GM18502 (cell line): ENCODE measurements around the gene ZNF385D.
"Not testable (repeated sequence)": the region's sequence is repeated elsewhere in the genome, so short reads cannot be mapped to it uniquely, and the experiment has no call there.

Source experiments
- ATAC-seq: cut with Tn5 transposase; IDR thresholded peaks from one replicate; pipeline ENCODE4 v1.9.1; 2021; ENCODE audit warnings: mild to moderate bottlenecking; ENCODE audit not compliant: unreplicated experiment, poor library complexity

ZNF385D gene

DNA sequence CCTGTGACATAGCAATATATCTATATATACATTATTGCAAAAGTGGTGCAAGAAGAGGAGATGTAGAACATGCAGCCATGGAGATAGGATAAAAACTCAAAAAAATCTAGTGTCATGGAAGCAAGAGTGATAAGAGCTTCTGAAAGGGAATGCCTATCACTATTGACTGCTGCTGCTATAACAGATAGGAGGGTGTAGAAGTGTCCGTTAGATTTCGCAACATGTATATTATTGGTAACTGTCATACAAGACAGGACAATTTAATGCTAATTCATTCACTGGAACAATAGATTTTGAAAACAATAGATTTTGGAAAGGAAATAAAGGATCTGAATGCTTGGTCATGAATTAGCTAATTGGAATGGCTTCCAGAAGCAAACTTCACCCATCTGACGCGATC lies 224.5 kb downstream of the ZNF385D start:
- no peak for ATAC-seq

DNA sequence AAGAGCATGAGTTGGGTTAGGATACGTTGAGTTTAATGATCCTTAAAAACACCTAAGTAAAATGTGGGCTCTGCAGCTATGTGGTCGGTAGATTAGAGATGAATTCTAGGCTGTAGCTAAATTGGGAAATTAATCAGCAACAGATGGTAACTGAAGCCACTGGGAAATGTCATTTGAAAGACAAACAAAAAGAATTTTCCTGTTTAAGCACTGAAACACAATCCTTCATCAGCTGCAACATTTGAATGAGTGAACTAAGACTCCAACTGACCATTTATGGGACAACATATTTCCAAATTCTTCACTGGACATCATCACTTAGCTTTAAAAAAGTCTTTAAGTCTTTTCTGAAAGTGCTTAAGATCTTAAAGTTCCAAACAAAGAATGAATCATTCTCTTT lies 226.9 kb downstream of the ZNF385D start:
- ATAC-seq: no peak

DNA sequence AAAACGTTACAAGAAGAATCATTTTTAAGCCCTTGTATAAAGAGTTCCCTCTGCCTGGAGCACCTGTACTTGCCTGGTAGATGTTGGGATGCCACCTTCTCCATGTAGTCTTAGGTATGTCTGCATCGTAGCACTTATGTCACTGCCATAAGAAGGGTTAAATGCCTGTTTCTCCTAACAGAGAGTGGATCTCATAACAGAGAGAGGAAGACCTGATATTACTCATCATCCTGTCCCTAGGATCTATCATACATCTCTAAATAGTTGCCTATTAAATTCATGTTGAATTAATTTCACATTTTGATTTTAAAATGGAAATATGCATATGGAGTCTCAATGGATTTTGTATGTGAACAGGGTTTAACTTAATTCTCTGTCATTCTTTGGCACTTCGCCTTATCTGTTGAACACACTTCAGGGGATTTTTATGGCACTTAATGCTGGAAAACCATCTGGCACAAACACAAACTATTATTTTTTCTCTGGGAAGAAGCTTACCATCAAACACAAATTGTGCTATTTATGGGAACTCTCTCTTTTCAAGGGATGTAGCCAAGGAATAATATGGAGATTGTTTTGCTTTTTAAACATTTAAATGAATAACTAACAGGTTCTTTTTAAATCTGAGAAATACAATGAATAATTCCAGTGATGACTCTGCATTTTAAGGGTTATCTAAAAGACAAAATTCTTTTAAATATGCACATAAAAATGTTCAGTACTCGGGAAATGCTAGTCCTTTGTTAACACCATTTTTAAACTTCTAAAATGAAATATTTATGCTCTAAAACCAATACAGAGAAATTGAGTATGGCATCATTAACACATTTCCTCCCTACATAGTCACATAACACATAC lies 230.7 kb downstream of the ZNF385D start:
- no peak for ATAC-seq

DNA sequence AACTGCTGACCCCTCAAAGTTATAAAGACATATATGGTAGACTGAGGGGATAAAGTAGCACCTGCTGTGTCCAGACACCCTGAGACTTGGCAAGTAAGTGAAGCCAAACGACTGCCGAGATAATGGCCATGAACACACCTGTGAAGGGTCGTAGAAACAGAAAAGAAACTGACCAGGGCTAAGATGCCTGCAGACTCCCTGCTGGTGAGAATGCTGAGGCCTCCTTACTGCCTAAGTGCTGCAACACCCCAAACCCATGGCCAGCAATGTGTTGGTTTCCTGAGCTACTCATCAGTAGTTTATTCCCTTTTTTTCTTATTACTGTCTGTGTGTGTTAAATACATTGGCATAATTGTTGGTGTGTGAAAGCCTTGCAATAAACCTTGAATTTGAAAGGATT lies 233.8 kb downstream of the ZNF385D start:
- no peak for ATAC-seq

DNA sequence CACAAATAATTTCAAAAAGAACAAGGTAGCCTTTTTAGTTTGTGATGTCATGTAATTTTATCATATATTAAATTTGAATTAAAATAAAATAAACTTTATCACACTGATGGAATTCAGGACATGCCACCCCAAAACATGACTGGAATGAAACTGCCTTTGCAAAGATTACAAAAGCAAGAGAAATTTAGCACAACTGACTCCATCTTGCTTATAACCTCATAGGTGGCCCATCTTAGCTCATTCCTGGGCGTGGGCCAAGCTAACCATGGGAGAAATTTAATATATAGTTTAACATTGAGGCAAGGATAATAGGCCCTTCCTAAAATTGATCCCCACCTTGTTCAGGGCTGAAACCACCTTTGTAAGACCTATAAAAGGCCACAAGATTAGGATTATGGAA lies 235.6 kb downstream of the ZNF385D start:
- no peak for ATAC-seq

GRCh38 chr3:21509731-21510470 lies 241.1 kb downstream of the ZNF385D start:
- no peak for ATAC-seq

DNA sequence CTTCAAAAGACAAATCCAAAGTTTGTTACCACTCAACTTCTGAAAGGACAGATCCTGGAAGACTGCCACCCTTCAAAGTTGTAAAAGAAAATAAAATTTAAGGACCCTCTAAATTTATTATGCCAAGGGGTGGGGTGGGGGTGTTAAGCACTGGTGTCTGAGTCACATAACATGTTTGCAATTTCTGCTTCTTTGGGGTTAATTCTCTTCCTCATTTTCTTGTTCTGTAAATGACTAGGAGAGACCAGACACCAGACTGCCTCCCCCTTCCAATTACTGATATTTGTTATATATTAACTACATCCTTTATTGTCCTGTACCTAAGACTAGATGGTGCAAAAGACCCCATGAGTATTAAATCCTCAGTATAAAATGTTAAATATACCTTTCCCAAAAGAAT lies 242.8 kb downstream of the ZNF385D start:
- no peak for ATAC-seq

DNA sequence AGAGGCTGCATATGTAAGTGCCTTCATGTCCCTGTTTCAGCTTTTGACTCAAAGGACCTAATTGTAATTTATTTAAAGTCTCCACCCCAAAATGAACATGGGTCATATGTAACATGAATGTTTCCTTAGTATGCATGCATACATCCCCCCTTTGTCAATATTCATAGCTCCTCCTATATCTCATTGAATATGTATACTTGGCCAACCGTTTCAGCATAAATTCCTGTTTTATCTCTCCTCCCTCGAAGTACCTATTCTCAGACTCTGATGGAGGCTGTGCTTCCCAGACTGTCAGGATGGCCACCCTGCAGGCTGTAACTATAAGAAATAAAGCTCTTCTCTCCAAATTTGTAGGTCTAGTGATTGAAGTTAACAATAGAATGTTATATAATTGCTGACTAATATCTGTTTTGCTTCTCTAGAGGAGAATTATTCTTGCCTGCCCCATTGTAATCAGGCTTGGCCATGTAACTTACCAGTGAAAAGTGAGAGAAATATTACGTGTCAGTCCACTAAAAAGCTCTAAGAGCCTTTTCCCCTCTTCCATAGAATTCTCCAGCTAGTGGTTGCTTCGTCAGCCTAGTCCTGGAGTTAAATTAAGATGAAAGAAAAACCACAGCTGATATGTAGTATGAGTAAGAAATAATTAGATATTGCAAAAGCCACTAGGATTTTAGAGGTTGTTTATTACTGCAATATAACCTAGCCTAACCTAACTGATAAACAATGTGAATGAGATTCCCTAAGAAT lies 245.1 kb downstream of the ZNF385D start:
- no peak for ATAC-seq

DNA sequence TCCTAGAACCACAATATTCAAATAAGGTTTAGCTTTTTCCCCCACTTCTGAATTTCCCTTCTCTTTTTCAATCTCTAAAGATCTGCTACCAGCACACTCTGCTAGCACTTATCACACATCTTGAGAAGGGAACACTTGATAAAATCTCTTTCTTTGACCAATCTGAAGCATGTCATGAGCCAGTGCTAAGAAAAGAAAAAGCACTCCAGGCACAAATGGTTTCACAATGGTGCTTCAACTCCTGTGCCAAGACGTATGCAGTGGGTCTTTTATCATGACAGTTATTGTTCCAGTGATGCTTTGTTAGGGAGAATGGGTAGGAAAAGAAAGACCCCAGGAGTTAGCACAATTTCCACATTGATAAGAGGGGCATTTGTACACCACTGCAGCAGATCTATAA lies 248.4 kb downstream of the ZNF385D start:
- no peak for ATAC-seq

- no peak for ATAC-seq
Observed at GRCh38 chr3:21500834-21501233, 250.2 kb downstream of the ZNF385D start.

DNA sequence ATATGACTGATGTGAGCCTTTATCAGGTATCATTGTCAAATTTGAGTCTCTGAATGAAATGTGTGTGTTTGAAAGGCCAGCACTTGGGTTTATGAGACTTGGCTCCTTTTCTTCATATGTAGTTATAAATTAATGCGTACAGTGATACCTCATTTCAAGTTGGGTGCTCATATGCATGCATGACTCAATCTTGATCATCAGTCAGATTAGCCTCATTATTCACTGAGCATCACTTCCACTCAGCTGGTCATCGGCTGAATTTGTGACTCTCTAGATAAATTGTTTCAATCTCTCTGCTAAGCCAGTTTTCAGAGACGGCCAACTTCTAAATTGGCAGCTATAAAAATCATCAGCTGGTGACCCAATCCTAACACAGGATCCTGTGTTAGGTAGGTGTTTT lies 260.3 kb downstream of the ZNF385D start:
- not testable (repeated sequence) for ATAC-seq

- ATAC-seq: no peak
Observed at GRCh38 chr3:21487520-21487919, 263.5 kb downstream of the ZNF385D start.

DNA sequence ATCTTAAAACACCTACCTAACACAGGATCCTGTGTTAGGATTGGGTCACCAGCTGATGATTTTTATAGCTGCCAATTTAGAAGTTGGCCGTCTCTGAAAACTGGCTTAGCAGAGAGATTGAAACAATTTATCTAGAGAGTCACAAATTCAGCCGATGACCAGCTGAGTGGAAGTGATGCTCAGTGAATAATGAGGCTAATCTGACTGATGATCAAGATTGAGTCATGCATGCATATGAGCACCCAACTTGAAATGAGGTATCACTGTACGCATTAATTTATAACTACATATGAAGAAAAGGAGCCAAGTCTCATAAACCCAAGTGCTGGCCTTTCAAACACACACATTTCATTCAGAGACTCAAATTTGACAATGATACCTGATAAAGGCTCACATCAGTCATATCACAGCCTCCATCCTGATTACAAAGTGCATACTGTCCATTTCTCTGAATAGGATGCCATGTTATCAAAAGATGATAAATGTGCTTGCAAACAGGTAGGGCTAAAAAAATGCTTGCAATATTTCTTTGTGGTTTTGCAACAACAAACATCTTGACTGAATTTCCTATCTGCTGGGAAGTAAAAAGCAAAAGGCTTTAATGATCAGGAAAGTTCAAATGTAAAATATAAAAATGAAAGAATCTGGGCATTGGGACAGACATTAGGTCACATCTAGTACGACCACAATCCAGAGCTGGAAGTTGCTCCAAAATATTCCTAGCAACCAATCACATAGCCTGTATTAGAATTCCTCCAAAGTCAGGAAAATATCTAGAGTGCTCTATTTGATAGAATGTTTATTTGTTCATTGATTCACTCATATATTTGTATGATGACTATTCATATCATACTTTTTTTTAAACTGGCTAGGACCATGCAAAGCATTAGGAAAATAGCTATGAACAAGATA lies 264.7 kb downstream of the ZNF385D start:
- not testable (repeated sequence) for ATAC-seq

DNA sequence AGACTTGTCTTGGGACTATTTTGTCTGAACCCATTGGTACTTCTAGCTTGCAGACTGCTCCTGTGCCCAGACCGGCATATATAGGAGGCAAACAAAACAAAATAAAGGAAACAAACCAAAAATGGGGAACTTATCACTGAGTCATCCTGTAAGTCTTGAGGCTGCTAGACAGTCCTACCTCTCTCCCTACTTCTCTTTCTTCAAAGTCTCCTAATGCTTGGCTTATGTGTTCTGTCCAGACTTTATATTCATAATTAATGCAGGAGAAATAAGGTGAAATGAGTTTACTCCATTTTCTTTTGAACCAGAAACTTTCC lies 266.2 kb downstream of the ZNF385D start:
- ATAC-seq: peak; percentile 16

DNA sequence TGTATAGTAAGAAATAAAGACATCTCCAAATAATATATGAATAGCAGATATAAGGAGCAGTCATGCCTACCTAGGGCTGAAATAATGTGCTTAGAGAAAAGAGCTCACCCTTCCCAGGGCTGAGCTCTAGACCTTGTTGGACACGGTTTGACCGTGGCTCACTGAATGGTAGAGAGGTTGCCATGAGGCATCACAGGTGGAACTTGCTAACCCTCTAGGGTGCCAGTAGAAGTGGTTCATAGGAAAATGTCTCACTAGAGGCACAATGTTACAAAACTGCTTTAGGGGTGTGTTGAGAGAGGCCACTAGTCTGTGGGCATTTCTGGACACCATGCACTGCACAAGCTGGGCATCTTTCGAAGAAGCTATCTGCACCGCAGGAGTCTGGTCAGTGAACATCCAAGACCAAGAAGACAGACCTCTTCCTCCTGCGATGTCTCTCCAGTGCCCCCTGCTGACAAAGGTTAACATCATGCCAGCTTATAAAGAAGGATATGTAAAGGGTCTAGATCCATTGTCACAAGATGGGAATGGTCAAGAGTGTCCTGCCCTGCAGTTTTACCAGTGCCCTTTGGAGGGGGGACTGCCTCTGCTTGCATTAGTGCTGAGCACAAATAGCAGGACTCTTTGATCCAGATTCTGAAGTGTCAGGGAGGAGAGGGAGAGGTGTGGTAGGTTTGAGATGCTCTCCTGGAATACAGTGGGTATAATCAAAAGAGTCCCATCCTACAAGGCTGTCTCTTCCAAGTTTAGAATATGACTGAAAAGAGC lies 266.8 kb downstream of the ZNF385D start:
- peak; percentile 79 for ATAC-seq

DNA sequence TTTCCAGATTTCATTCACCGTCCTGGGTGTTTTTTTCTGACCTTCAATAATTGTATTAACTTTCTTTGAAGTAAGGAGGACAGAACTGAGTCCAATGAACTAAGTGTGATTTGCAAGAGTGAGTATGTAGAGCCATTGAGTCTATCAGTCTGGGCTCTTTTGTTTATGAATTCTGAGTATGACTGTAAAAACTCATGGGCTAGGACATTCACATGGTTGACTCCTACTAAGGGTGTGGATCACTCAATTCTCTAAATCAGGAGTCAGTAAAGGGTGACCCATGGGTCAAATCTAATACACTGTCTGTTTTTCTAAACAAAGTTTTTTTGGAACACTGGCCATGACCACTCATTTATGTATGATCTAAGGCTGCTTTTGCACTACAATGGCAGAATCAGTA lies 269.0 kb downstream of the ZNF385D start:
- no peak for ATAC-seq

GRCh38 chr3:21477541-21478288 lies 273.3 kb downstream of the ZNF385D start:
- ATAC-seq: no peak

DNA sequence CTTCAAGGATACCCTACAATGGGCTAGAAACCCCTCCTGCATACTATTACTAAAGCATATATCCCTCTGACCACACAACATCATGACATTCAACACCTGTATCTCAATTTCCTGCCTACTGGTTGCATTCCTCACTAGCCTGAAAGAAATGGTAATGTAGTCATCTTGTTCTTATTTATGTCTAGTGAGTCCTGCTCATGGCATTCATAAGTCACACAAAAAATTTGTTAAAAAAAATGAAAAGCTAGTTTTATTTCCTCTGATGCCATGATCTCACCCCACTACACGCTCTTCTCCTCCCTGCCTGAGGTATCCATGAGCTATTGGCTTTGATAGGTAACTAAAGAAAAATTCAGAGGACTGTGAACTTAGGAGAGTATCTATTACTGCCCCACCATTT lies 284.5 kb downstream of the ZNF385D start:
- no peak for ATAC-seq

DNA sequence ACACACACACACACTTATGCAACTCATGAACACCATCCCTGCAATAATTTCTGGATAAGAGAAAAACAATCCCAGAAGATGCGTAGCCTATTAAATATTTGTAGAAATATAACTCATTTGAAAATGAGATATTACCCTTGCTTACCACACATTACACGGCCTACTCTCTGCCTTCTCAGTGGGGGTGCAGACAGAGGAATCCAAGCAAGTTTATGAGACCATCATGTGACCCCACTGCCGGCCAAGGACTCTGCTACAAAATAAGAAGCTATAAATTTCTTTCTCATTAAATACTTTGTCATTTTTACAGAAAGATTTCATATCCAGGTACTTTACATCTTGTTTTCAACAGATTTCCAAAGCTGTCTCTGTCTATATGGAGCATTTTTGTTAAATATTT lies 286.3 kb downstream of the ZNF385D start:
- no peak for ATAC-seq
